8988T (cell line): ENCODE measurements around the gene CCDC90B.

Experiments used
- DNase-seq: peaks from one replicate; pipeline ENCODE4 v3.0.0; 2011

CCDC90B gene

GRCh38 chr11:83222499-83222898, 63.7 kb downstream of the CCDC90B start:
- DNase-seq: no peak

- no peak for DNase-seq
Observed at GRCh38 chr11:83221694-83222093, 64.5 kb downstream of the CCDC90B start.

- DNase-seq: no peak
Observed at GRCh38 chr11:83220260-83220659, 65.9 kb downstream of the CCDC90B start.

- DNase-seq: no peak
Observed at GRCh38 chr11:83219095-83219494, 67.1 kb downstream of the CCDC90B start.
